ENCODE data around the gene AIFM2.
A peak's percentile ranks its signal among the peaks of the same experiment; 100 is the strongest.
"Not testable (repeated sequence)": the region's sequence is repeated elsewhere in the genome, so short reads cannot be mapped to it uniquely, and the experiment has no call there.

The AIFM2 gene

GRCh38 chr10:70121281-70121949 is 11.2 kb downstream of the AIFM2 start:
- no peak for DNase-seq

GRCh38 chr10:70120417-70120816 is 12.2 kb downstream of the AIFM2 start:
- no peak for DNase-seq

- no peak for DNase-seq
Observed at GRCh38 chr10:70119623-70120022, 13.0 kb downstream of the AIFM2 start.

GRCh38 chr10:70119197-70119596 is 13.4 kb downstream of the AIFM2 start:
- no peak for DNase-seq

GRCh38 chr10:70118196-70118595 is 14.4 kb downstream of the AIFM2 start:
- no peak for DNase-seq

- DNase-seq: no peak
Observed at GRCh38 chr10:70117646-70118045, 15.0 kb downstream of the AIFM2 start.

GRCh38 chr10:70115948-70116682 is 16.5 kb downstream of the AIFM2 start:
- DNase-seq: peak in 1 of 2 experiments; percentile 34

- DNase-seq: no peak
Observed at GRCh38 chr10:70114902-70115301, 17.7 kb downstream of the AIFM2 start.

- DNase-seq: no peak
Observed at GRCh38 chr10:70112071-70112470, 20.6 kb downstream of the AIFM2 start.

GRCh38 chr10:70111496-70111895 is 21.1 kb downstream of the AIFM2 start:
- no peak for DNase-seq

GRCh38 chr10:70109064-70109729 is 23.4 kb downstream of the AIFM2 start:
- DNase-seq: no peak

GRCh38 chr10:70106958-70107791 is 25.4 kb downstream of the AIFM2 start:
- no peak for DNase-seq

GRCh38 chr10:70101668-70102067 is 31.0 kb downstream of the AIFM2 start:
- DNase-seq: no peak

- DNase-seq: not testable (repeated sequence)
Observed at GRCh38 chr10:70101068-70101562, 31.5 kb downstream of the AIFM2 start.

GRCh38 chr10:70098271-70098670 is 34.4 kb downstream of the AIFM2 start:
- DNase-seq: no peak

- DNase-seq: no peak
Observed at GRCh38 chr10:70097459-70097858, 35.2 kb downstream of the AIFM2 start.

- DNase-seq: no peak
Observed at GRCh38 chr10:70096705-70097420, 35.8 kb downstream of the AIFM2 start.

- no peak for DNase-seq
Observed at GRCh38 chr10:70096016-70096704, 36.5 kb downstream of the AIFM2 start.

GRCh38 chr10:70094250-70094649 is 38.4 kb downstream of the AIFM2 start:
- no peak for DNase-seq

GRCh38 chr10:70093335-70093944 is 39.2 kb downstream of the AIFM2 start:
- DNase-seq: no peak

- no peak for DNase-seq
Observed at GRCh38 chr10:70092389-70092718, 40.3 kb downstream of the AIFM2 start.
